Sigmoid colon (tissue), 7 donors: Measurements from ENCODE around the gene MACROD2. TPM values are rescaled to one million over a fixed set of nuclear protein-coding genes. Genes with fewer than 3 reads are reported as not detected.

Experiments
- DNase-seq: peaks from one replicate; pipeline ENCODE4 v3.0.0-alpha.2; 2019
- H3K27ac ChIP-seq, 4 donors: fragments of 200-600 bp; sonication (generic); one replicate each; pipeline ENCODE4 v1.5.1; 2016 to 2019; ENCODE audit warnings: mild to moderate bottlenecking in 1 of 4
- H3K27me3 ChIP-seq, 3 donors: fragments of 200-600 bp; sonication (generic); one replicate each; pipeline ENCODE4 v1.5.1; 2019; ENCODE audit warnings: mild to moderate bottlenecking in 1 of 3
- H3K36me3 ChIP-seq, 4 donors: fragments of 200-600 bp; sonication (generic); one replicate each; pipeline ENCODE4 v1.5.1; 2016 to 2019
- H3K4me1 ChIP-seq, 4 donors: fragments of 200-600 bp; sonication (generic); one replicate each; pipeline ENCODE4 v1.5.1; 2017 to 2019
- H3K4me3 ChIP-seq, 4 donors: fragments of 200-600 bp; sonication (generic); one replicate each; pipeline ENCODE4 v1.5.1; 2017 to 2019; ENCODE audit warnings: mild to moderate bottlenecking in 2 of 4, moderate library complexity in 1 of 4
- H3K9me3 ChIP-seq, 4 donors: fragments of 200-600 bp in 3 of 4; sonication (generic) in 3 of 4; one replicate each; pipeline versions ENCODE4 v1.5.1 to v1.6.1; 2013 to 2019
- CTCF ChIP-seq, 4 experiments: fragments of 450-650 bp in 3 of 4; fragments of 200-600 bp in 1 of 4; IDR thresholded peaks; one replicate each; pipeline ENCODE4 v1.5.1; 2016 to 2019; ENCODE audit warnings: antibody characterized with exemption in 4 of 4, mild to moderate bottlenecking in 3 of 4, moderate library complexity in 2 of 4
- EP300 ChIP-seq, 4 donors: sonication (generic); formaldehyde crosslinking; IDR thresholded peaks; one replicate each; pipeline ENCODE4 v1.6.1; 2017; ENCODE audit warnings: antibody characterized with exemption in 4 of 4
- POLR2A ChIP-seq, 2 donors: fragments of 450-650 bp; IDR thresholded peaks; one replicate each; pipeline ENCODE4 v1.6.1; 2016; ENCODE audit warnings: antibody characterized with exemption in 2 of 2, mild to moderate bottlenecking in 2 of 2, moderate library complexity in 2 of 2
- POLR2AphosphoS5 ChIP-seq, 4 donors: sonication (generic); formaldehyde crosslinking; IDR thresholded peaks; one replicate each; pipeline ENCODE4 v1.6.1; 2017; ENCODE audit warnings: antibody characterized with exemption in 4 of 4
- WGBS, 2 donors: extraction: QIAGEN DNeasy Blood & Tissue Kit; methylation state at CpG; one replicate each; pipeline ENCODE4 v1.1.7; 2013; 5-methylcytosine and 5-hydroxymethylcytosine counted together
- intact Hi-C: fragments of 100-400 bp; cut with DNase I; formaldehyde crosslinking; loops from one replicate; pipeline ENCODE4 v1.15.1; 2023
- polyA plus RNA-seq, 3 donors: library from polyadenylated mRNA; stranded (reverse); fragments of 200-250 nt; gene quantifications; one replicate each; pipeline ENCODE4 v1.2.3, GENCODE V29; 2013
- total RNA-seq, 4 donors: library from RNA; depleted of rRNA; stranded (reverse); fragments of >200 nt; gene quantifications; one replicate each; pipeline ENCODE4 v1.1.0, GENCODE V29; 2016
- donor health status: healthy with polysubstance abuse.
- donor health status: Bipolar disorder and iron deficiency.
- donor health status: healthy.

MACROD2 gene
- total and polyA plus RNA-seq, 7 donors: 1.2 to 22.4 (median 5.8) TPM

DNA sequence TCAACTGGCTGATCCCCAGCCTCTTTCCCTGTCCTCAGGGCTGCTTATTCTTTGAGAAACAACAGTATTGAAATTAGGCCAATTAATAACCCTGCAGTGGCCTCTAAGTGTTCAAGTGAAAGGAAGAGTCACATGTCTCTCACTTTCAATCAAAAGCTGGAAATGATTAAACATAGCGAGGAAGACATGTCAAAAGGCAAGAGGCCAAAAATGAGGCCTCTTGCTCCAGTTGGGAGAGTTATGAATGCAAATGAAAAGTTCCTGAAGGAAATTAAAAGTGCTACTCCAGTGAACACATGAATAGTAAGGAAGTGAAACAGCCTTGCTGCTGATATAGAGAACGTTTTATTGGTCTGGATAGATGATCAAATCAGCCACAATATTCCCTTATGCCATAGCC is 131.5 kb downstream of the MACROD2 start:
- intact Hi-C loops: no loop called here
- WGBS, 2 donors: 63 to 68% methylated on average over 2 of the region's 2 CpGs

GRCh38 chr20:14127514-14128223 is 132.4 kb downstream of the MACROD2 start:
- no peaks in the 10 kb centered on the region for H3K36me3 ChIP-seq
- no peaks in the 10 kb centered on the region for H3K9me3 ChIP-seq
- no peak overlapping the region for H3K4me3 ChIP-seq
- H3K27ac ChIP-seq: no peak overlapping the region
- no peak for TF ChIP-seq CTCF (IDR thresholded peaks at IDR 0.05)
- no peak for TF ChIP-seq EP300 (IDR thresholded peaks at IDR 0.05)
- TF ChIP-seq POLR2AphosphoS5 (IDR thresholded peaks at IDR 0.05): no peak
- TF ChIP-seq POLR2A (IDR thresholded peaks at IDR 0.05): no peak
- H3K4me1 ChIP-seq: no peaks in the 10 kb centered on the region
- intact Hi-C loops: no loop called here
- 54 to 78% methylated on average over 2 of the region's 2 CpGs for WGBS, 2 donors
- no peaks in the 10 kb centered on the region for H3K27me3 ChIP-seq
- DNase-seq: no peak

More for the DNA sequence above, 131.5 kb downstream of the MACROD2 start:
- no peaks in the 10 kb centered on the region for H3K36me3 ChIP-seq
- H3K4me1 ChIP-seq: no peaks in the 10 kb centered on the region
- H3K4me3 ChIP-seq: no peak overlapping the region
- TF ChIP-seq CTCF (IDR thresholded peaks at IDR 0.05): no peak
- TF ChIP-seq EP300 (IDR thresholded peaks at IDR 0.05): no peak
- no peak for TF ChIP-seq POLR2AphosphoS5 (IDR thresholded peaks at IDR 0.05)
- TF ChIP-seq POLR2A (IDR thresholded peaks at IDR 0.05): no peak
- no peak for DNase-seq
- no peaks in the 10 kb centered on the region for H3K27me3 ChIP-seq
- no peak overlapping the region for H3K27ac ChIP-seq
- no peaks in the 10 kb centered on the region for H3K9me3 ChIP-seq

- Histone ChIP-seq H3K4me3 (no peak overlapping the region), H3K27me3 (no peaks in the 10 kb centered on the region), H3K4me1 (no peaks in the 10 kb centered on the region), H3K9me3 (peaks cover 0 to 5% (median 2%) of the 10 kb centered on the region in 4 donors), H3K36me3 (no peaks in the 10 kb centered on the region), H3K27ac (no peak overlapping the region)
- WGBS, 2 donors: 91 to 97% methylated on average over 3 of the region's 3 CpGs
- DNase-seq: no peak
- TF ChIP-seq CTCF (IDR thresholded peaks at IDR 0.05) (no peak), EP300 (IDR thresholded peaks at IDR 0.05) (no peak), POLR2A (IDR thresholded peaks at IDR 0.05) (no peak), POLR2AphosphoS5 (IDR thresholded peaks at IDR 0.05) (no peak)
- intact Hi-C loops: no loop called here
Measured at GRCh38 chr20:14134004-14134403, 138.7 kb downstream of the MACROD2 start.

- no peaks in the 10 kb centered on the region for H3K27me3 ChIP-seq
- DNase-seq: no peak
- H3K27ac ChIP-seq: no peak overlapping the region
- H3K4me1 ChIP-seq: no peaks in the 10 kb centered on the region
- no peaks in the 10 kb centered on the region for H3K36me3 ChIP-seq
- intact Hi-C loops: no loop called here
- no peak overlapping the region for H3K4me3 ChIP-seq
- no peaks in the 10 kb centered on the region for H3K9me3 ChIP-seq
- TF ChIP-seq POLR2A (IDR thresholded peaks at IDR 0.05) (no peak), CTCF (IDR thresholded peaks at IDR 0.05) (peak in 3 of 4 experiments; percentile 45 to 62 (median 62))
- WGBS, 2 donors: 18 to 27% methylated on average over 5 of the region's 5 CpGs
Measured at GRCh38 chr20:14142171-14142570, 146.9 kb downstream of the MACROD2 start.
